MM.1S (cell line): ENCODE data around the gene DUSP28.
A peak's percentile ranks its signal among the peaks of the same experiment; 100 is the strongest.

Experiments used
- DNase-seq: peaks from one replicate; pipeline ENCODE4 v3.0.0-alpha.2; 2015
- H2AFZ ChIP-seq: fragments of 300-600 bp; sonication (generic); 2 replicates; pipeline ENCODE4 v1.6.0; 2016; ENCODE audit warnings: antibody characterized with exemption, low read length
- H3F3A ChIP-seq: fragments of 300-600 bp; sonication (generic); 2 replicates; pipeline ENCODE4 v1.6.1; 2016; ENCODE audit warnings: mild to moderate bottlenecking, antibody characterized with exemption, low read length, moderate library complexity, mixed read lengths; ENCODE audit not compliant: insufficient read depth
- H3K27ac ChIP-seq: fragments of 300-600 bp; sonication (generic); 2 replicates; pipeline ENCODE4 v1.5.1; 2016; ENCODE audit warnings: mild to moderate bottlenecking, low read length
- H3K27me3 ChIP-seq: fragments of 300-600 bp; sonication (generic); replicated peaks from 2 replicates; pipeline ENCODE4 v1.6.0; 2016; ENCODE audit warnings: low read length; ENCODE audit not compliant: insufficient read depth
- H3K36me3 ChIP-seq: fragments of 300-600 bp; sonication (generic); replicated peaks from 2 replicates; pipeline ENCODE4 v1.6.1; 2016; ENCODE audit warnings: mild to moderate bottlenecking, low read length, mixed read lengths; ENCODE audit not compliant: insufficient read depth
- H3K4me1 ChIP-seq: fragments of 300-600 bp; sonication (generic); 2 replicates; pipeline ENCODE4 v1.6.1; 2016; ENCODE audit warnings: low read length, mixed read lengths
- H3K4me2 ChIP-seq: fragments of 300-600 bp; sonication (generic); 2 replicates; pipeline ENCODE4 v1.6.0; 2016; ENCODE audit warnings: low read depth, low read length
- H3K4me3 ChIP-seq: fragments of 300-600 bp; sonication (generic); 2 replicates; pipeline ENCODE4 v1.5.1; 2016; ENCODE audit warnings: low read length, mixed read lengths
- H3K79me2 ChIP-seq: fragments of 300-600 bp; sonication (generic); 2 replicates; pipeline ENCODE4 v1.6.1; 2016; ENCODE audit warnings: mixed run types, low read length, mixed read lengths
- H3K9ac ChIP-seq: fragments of 300-600 bp; sonication (generic); 2 replicates; pipeline ENCODE4 v1.6.1; 2016; ENCODE audit warnings: low read length, mixed read lengths
- H3K9me2 ChIP-seq: fragments of 300-600 bp; sonication (generic); replicated peaks from 2 replicates; pipeline ENCODE4 v1.6.1; 2016; ENCODE audit warnings: mild to moderate bottlenecking, low read length, mixed read lengths; ENCODE audit not compliant: insufficient read depth
- H3K9me3 ChIP-seq: fragments of 300-600 bp; sonication (generic); replicated peaks from 2 replicates; pipeline ENCODE4 v1.6.1; 2016; ENCODE audit warnings: mild to moderate bottlenecking, low read length, mixed read lengths; ENCODE audit not compliant: insufficient read depth
- H4K20me1 ChIP-seq: fragments of 300-600 bp; sonication (generic); 2 replicates; pipeline ENCODE4 v1.6.1; 2016; ENCODE audit warnings: mild to moderate bottlenecking, low read length, moderate library complexity, mixed read lengths; ENCODE audit not compliant: insufficient read depth
- CTCF ChIP-seq: fragments of 300-600 bp; sonication (generic); IDR thresholded peaks from 2 replicates; pipeline ENCODE4 v1.5.1; 2016; ENCODE audit warnings: antibody characterized with exemption, low read length, mixed read lengths
- EZH2 ChIP-seq: fragments of 300-600 bp; sonication (generic); optimal IDR thresholded peaks from 2 replicates; pipeline ENCODE3; 2017; ENCODE audit warnings: low read depth, mild to moderate bottlenecking, antibody characterized with exemption, low read length, mixed read lengths
- EZH2phosphoT487 ChIP-seq: fragments of 300-600 bp; sonication (generic); IDR thresholded peaks from 2 replicates; pipeline ENCODE4 v1.6.1; 2018; ENCODE audit warnings: antibody characterized with exemption, low read length

DUSP28 gene

DNA sequence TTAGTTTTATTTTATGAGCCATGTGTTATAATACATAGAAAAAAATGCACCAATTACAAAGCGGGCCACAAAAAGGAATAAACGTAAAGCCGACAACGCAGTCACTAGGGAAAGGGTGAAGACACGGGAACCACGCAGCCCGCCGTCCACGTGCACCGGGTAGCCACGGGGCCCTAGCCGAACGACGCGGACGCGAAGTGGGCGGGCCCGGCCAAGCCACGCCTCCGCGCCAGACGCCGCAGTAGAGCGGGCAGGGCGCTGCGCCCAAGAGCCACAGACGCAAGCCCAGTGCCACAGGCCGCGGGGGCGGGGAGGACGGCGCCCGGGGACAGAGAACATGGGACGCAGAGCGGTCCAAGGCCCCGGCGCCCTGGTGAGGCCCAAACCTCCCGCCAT, at the start of gene DUSP28:
Gene DUSP28 (plus strand): TSS at position 274 of the 396 bp plus-strand sequence. CDS start 328 bp downstream, outside the sequence.
- Histone ChIP-seq H3K9ac (peak within 1 kb of the TSS; percentile 98), H3F3A (peaks cover 15% of the 10 kb centered on the region), H3K9me3 (no peaks in the 10 kb centered on the region), H3K9me2 (no peaks in the 10 kb centered on the region), H3K4me1 (peaks cover 35% of the 10 kb centered on the region), H4K20me1 (no peaks in the 10 kb centered on the region), H3K36me3 (no peaks in the 10 kb centered on the region), H3K4me2 (peak within 1 kb of the TSS; percentile 89), H2AFZ (no peak within 1 kb of the TSS; the same call in 1 of the 2 replicates), H3K27ac (peak within 1 kb of the TSS; percentile 92), H3K4me3 (peak within 1 kb of the TSS; percentile 83), H3K79me2 (peaks cover 86% of the 10 kb centered on the region), H3K27me3 (no peaks in the 10 kb centered on the region)
- DNase-seq = peak; percentile 90
- TF ChIP-seq CTCF (no peak), EZH2 (no peak), EZH2phosphoT487 (no peak)

DNA sequence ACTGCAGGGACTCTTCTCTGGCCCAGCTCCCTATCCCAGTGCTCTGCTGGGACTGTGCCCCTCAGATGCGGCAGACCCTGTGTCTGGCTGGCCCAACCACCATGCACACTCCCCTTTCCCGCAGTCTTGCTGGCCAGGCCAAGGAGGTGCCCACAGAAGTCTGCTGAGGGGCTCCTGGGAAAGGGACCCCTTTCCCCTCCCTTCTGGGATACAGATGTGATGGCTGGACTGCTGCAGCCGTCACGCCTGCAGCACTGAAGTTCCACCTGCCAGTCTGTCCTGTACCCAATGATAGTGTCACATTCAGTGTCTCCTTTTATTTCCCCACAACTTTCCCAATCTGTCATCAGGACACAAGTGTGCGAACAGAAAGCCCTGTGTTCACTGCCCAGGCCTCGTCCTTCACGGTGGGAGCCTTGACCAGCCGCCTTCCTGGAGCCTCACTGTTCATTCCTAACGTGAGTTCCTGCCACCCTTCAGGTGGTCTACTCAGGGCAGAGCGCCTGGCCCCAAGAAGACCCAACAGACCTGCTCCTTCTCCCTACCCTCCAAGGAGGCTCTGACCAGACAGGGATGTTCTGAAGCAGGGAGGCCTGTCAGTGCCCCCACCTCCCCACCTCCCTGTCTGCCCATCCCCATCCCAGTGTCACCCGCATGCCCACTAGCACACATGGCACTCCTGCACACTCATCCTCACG, 49.5 kb upstream of the DUSP28 start:
- no peak for DNase-seq
- no peak overlapping the region for H2AFZ ChIP-seq
- H3K4me3 ChIP-seq = no peak overlapping the region
- peaks cover 6% of the 10 kb centered on the region; the same call in 1 of the 2 replicates for H3F3A ChIP-seq
- H3K36me3 ChIP-seq = no peaks in the 10 kb centered on the region
- no peak overlapping the region for H3K27ac ChIP-seq
- no peak overlapping the region for H3K9ac ChIP-seq
- no peak overlapping the region for H3K4me2 ChIP-seq
- H3K79me2 ChIP-seq = no peaks in the 10 kb centered on the region
- no peaks in the 10 kb centered on the region for H3K9me2 ChIP-seq
- no peaks in the 10 kb centered on the region for H3K9me3 ChIP-seq
- H4K20me1 ChIP-seq = no peaks in the 10 kb centered on the region
- no peaks in the 10 kb centered on the region for H3K27me3 ChIP-seq
- H3K4me1 ChIP-seq = 0 out of 2 replicates have a peak, but pooled peaks cover 5% of the 10 kb centered on the region
- TF ChIP-seq CTCF = no peak
- no peak for TF ChIP-seq EZH2phosphoT487
- no peak for TF ChIP-seq EZH2

- H3K79me2 ChIP-seq = no peaks in the 10 kb centered on the region
- no peak overlapping the region for H3K4me2 ChIP-seq
- H3K9me3 ChIP-seq = no peaks in the 10 kb centered on the region
- H3K36me3 ChIP-seq = no peaks in the 10 kb centered on the region
- no peak overlapping the region for H3K9ac ChIP-seq
- no peaks in the 10 kb centered on the region for H4K20me1 ChIP-seq
- TF ChIP-seq EZH2 (no peak), EZH2phosphoT487 (no peak), CTCF (no peak)
- no peak overlapping the region for H3K27ac ChIP-seq
- H3K4me3 ChIP-seq = no peak overlapping the region
- no peak for DNase-seq
- no peak overlapping the region for H2AFZ ChIP-seq
- H3K9me2 ChIP-seq = no peaks in the 10 kb centered on the region
- peaks cover 6% of the 10 kb centered on the region; the same call in 1 of the 2 replicates for H3F3A ChIP-seq
- no peaks in the 10 kb centered on the region for H3K27me3 ChIP-seq
- H3K4me1 ChIP-seq = 0 out of 2 replicates have a peak, but pooled peaks cover 5% of the 10 kb centered on the region
These were observed 48.6 kb upstream of the DUSP28 start for GRCh38 chr2:240511351-240512108.
